ENCODE measurements around the gene MAP4K3.
"Not testable (repeated sequence)": the region's sequence is repeated elsewhere in the genome, so short reads cannot be mapped to it uniquely, and the experiment has no call there.

- TF ChIP-seq CTCF, POLR2A (IDR thresholded peaks at IDR 0.05): not testable (repeated sequence)
Measured at GRCh38 chr2:39244963-39245625, 192.0 kb downstream of the MAP4K3 start.
